NCI-H1930 (cell line): ENCODE data around the gene SMYD3.
"Not testable (repeated sequence)": the region's sequence is repeated elsewhere in the genome, so short reads cannot be mapped to it uniquely, and the experiment has no call there.

Experiments used
- DNase-seq, 2 experiments: peaks; one replicate each; lab custom pipeline; 2025; lab: John Stamatoyannopoulos, UW

Gene SMYD3

GRCh38 chr1:245715970-245716369 is 791.1 kb downstream of the SMYD3 start:
- no peak for DNase-seq

DNA sequence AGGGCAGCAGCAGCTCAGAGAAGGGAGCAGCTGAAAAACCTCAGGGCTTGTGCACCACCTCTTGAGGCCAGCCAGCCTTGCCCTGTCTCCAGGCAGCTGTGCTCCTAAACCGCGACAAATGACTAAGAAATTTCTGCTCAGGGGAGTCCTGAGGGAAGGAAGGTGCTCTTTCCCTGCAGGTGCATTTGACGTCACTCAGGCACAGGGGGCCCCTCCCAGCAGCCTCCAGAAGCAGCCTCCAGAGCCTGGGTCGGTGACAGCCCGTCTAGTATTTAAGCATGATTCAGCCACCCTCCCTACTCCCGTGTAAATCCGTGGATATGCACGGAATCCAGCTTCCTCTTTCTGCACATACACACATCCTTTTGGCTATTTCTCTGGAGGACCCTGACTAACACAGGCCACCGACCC is 791.8 kb downstream of the SMYD3 start:
- no peak for DNase-seq

GRCh38 chr1:245714027-245714426 is 793.1 kb downstream of the SMYD3 start:
- DNase-seq, result not testable (repeated sequence)

DNA sequence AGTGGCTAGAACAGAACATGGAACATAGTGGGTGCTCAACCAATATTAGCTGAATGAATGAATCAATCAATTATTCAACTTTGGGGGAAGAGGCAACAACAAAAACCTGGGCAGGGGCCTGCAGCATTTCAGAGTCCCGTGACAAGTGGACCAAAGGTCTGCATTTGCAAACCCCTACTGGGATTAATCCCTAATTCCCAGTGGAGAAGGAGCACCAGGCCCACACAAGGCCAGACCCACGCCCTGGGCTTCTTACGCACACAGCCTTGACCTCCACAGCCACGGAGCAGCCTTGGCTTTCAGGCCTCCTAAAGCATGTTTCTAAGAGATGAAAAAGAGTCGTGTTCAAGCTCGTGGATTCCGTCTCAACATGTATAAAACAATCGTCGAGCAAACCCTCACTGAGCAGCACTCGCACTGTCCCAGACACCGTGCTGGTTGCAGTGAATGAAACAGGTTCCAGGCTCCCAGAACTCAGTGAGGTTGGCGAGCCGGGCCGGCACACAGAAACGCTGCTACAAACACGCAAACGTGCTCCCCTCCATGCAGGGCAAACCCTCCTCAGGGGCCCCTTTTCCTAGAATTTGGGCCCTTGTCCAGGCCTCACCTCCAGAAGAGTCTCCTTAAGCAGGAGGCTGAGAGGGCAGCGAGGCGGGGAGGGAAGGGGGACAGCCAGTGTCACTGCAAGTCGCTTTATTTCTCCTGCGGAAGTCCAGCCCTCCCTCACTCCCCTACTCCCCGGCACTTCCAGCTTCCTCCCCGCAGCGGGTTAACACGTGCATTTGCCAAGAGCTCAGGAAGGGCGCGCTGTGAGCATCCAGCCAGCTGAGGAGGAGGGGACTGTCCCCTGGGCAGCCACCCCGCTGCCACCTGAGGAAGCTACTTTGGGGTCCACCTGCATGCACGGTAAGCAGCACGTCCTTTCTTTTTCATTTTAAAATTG is 795.8 kb downstream of the SMYD3 start:
- no peak for DNase-seq

DNA sequence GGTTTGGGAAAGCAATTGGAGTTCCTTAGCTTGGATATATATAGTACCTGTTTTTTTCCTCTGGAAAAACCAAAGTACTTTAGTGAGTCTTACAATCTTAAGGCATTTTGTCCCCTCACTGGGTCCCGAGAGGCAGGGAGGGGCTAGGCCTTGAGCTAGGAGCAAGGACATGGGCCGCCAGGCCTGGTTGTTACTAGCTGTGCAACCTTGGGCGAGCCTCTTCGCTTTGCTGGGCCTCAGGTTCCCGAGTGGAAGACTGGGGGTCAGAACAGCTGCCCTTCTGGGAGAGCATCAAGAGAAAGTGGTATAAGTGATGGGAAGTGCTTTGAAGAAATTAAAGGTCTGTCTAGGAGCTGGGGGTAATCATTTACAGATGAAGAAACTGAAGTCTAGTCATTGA is 799.1 kb downstream of the SMYD3 start:
- DNase-seq, result no peak

DNA sequence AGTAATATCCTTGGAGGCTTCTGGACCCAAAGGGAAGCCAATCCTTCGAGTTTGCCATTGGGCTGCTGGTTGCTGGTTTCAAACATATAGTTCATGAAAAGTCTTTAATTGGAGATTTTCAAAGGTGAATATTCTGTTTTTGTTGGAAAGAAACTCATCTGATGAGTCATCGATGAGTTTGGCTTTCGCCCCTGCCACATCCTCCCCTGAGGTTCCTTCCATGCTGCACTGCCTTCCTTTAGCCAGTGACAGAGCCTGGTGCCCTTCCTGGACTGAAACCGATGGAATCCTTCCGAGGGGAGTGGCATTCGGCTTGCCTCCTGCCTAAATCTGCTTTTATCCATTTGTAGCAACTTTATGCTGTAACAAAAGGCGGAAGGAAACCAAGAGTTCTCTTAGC is 802.3 kb downstream of the SMYD3 start:
- DNase-seq, result no peak

DNA sequence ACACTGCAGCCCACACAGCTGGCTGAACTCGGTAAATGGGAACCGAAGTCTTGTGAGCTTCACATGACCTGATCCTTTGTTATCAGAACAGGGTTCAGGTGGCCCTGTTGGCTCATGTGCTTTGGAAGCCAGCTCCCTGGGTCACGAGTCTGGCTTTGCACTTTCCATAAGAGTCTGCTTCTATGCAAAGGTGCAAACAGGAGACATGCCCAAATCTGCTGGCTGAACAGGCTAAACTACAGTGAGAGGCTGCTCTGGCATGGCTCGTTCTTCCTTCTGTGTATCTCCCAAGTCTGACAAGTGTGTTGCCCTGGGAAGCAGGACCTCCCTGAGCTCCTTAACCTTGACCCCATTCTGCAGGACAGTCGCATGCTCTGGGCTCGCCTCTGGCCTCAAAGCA is 802.7 kb downstream of the SMYD3 start:
- no peak for DNase-seq

- DNase-seq, result no peak
Measured at GRCh38 chr1:245702346-245702745, 804.7 kb downstream of the SMYD3 start.

- DNase-seq, result no peak
Measured at GRCh38 chr1:245701631-245702030, 805.4 kb downstream of the SMYD3 start.

- no peak for DNase-seq
Measured at GRCh38 chr1:245700631-245701030, 806.4 kb downstream of the SMYD3 start.
